Endothelial cell of umbilical vein (primary cell): ENCODE measurements around the gene GALNT9.

ENCODE experiments used
- EZH2 ChIP-seq: IDR thresholded peaks from 2 replicates; pipeline ENCODE4 v1.6.1; 2012; ENCODE audit warnings: borderline replicate concordance, low read depth, mild to moderate bottlenecking, moderate library complexity, low read length, inconsistent platforms; ENCODE audit not compliant: severe bottlenecking
- POLR2A ChIP-seq: IDR thresholded peaks from 2 replicates; pipeline ENCODE4 v1.6.1; 2012; ENCODE audit warnings: low read depth, mild to moderate bottlenecking, control low read depth, low read length
- TF ChIP-seq, protein P1 (sequence below), 2 donors: IDR thresholded peaks; 1 replicate in 1 of 2; 2 replicates in 1 of 2; pipeline ENCODE4 v1.5.1; 2011; ENCODE audit warnings: low read length in 2 of 2, mild to moderate bottlenecking in 2 of 2, moderate library complexity in 2 of 2, control low read depth in 1 of 2, inconsistent platforms in 1 of 2, low read depth in 1 of 2; ENCODE audit not compliant: insufficient read depth in 1 of 2; ENCODE audit errors: extremely low read depth in 1 of 2

DNA sequence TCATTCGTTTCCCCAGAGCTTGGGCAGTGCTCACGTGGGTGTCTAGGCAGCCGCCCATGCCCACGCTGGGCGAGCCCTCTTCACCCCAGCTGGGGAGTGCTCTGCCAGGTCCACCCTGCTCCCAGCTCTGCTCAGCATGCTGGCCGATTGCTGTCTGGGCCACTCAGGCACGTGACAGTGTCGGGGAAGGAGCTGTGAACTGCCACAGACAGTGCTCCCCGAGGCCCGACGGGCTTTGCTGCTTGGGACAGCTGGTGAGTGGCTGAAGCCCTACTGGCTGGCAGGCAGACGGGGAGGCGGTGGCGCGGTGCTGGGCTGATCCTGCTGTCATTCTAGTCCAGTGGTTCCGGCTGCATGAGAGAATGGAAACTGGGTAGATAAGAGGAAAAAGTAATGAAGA lies 169.4 kb downstream of the GALNT9 start:
- TF ChIP-seq, protein P1, sequence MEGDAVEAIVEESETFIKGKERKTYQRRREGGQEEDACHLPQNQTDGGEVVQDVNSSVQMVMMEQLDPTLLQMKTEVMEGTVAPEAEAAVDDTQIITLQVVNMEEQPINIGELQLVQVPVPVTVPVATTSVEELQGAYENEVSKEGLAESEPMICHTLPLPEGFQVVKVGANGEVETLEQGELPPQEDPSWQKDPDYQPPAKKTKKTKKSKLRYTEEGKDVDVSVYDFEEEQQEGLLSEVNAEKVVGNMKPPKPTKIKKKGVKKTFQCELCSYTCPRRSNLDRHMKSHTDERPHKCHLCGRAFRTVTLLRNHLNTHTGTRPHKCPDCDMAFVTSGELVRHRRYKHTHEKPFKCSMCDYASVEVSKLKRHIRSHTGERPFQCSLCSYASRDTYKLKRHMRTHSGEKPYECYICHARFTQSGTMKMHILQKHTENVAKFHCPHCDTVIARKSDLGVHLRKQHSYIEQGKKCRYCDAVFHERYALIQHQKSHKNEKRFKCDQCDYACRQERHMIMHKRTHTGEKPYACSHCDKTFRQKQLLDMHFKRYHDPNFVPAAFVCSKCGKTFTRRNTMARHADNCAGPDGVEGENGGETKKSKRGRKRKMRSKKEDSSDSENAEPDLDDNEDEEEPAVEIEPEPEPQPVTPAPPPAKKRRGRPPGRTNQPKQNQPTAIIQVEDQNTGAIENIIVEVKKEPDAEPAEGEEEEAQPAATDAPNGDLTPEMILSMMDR (IDR thresholded peaks at IDR 0.05; ENCODE audit: extremely low read depth in 1 of 2, insufficient read depth in 1 of 2, low read depth in 1 of 2, low read length in 2 of 2) = no peak
- TF ChIP-seq EZH2 (no peak), POLR2A (no peak)
